ENCODE data around the gene WNT9B.

WNT9B gene

DNA sequence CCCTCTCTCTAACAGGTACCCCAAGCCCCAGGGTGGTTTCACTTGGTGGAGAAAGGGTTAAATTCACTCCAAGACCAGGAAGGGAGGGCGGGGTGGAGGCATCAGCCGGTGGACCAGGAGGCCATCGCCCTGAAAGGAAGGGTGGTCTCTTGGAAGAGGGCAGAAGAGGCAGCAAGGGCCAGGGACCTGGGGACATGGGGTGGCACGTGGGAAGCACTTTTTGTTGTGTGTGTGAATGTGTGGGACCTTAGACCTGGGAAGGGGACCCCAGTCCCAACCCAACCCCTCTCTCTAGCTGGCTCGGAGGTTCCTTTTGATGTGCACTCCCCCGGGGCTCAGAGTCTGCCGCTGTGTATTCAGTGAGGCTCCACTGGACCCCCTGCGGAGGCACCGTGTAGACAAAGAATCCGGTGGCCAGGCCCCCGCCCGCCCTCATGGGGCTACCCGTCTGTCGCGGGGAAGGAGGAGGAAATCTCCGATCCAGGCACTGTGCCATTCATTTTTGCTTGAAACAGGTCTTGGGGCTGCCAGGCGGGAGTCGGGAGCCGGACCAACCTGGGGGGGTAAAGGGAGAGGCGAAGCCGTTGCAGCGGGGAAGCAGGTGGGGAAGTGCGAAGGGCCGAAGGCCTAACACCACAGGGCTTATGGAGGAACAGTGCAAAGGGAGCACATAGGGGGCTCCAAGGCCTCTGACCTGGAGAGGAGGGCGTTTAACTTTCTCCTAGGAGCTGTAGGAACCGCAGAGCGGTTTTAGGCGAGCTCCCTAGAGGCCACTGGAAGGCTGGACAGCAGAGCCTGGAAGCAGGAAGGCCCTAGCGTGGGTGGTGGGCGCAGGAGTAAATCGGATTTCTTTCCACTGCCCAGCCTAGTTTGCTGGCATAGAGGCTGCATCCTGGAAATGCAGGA, 29.6 kb upstream of the WNT9B start:
- TF ChIP-seq, protein P1, sequence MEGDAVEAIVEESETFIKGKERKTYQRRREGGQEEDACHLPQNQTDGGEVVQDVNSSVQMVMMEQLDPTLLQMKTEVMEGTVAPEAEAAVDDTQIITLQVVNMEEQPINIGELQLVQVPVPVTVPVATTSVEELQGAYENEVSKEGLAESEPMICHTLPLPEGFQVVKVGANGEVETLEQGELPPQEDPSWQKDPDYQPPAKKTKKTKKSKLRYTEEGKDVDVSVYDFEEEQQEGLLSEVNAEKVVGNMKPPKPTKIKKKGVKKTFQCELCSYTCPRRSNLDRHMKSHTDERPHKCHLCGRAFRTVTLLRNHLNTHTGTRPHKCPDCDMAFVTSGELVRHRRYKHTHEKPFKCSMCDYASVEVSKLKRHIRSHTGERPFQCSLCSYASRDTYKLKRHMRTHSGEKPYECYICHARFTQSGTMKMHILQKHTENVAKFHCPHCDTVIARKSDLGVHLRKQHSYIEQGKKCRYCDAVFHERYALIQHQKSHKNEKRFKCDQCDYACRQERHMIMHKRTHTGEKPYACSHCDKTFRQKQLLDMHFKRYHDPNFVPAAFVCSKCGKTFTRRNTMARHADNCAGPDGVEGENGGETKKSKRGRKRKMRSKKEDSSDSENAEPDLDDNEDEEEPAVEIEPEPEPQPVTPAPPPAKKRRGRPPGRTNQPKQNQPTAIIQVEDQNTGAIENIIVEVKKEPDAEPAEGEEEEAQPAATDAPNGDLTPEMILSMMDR (IDR thresholded peaks at IDR 0.05; ENCODE audit: insufficient read depth, low read length): no peak
- TF ChIP-seq GABPA (IDR thresholded peaks at IDR 0.05; ENCODE audit: low read depth): no peak
- TF ChIP-seq SPI1 (IDR thresholded peaks at IDR 0.05; ENCODE audit: borderline replicate concordance, low read depth): no peak
- no peak for TF ChIP-seq POLR2AphosphoS5 (IDR thresholded peaks at IDR 0.05; ENCODE audit: low read depth)
- TF ChIP-seq, protein P2, sequence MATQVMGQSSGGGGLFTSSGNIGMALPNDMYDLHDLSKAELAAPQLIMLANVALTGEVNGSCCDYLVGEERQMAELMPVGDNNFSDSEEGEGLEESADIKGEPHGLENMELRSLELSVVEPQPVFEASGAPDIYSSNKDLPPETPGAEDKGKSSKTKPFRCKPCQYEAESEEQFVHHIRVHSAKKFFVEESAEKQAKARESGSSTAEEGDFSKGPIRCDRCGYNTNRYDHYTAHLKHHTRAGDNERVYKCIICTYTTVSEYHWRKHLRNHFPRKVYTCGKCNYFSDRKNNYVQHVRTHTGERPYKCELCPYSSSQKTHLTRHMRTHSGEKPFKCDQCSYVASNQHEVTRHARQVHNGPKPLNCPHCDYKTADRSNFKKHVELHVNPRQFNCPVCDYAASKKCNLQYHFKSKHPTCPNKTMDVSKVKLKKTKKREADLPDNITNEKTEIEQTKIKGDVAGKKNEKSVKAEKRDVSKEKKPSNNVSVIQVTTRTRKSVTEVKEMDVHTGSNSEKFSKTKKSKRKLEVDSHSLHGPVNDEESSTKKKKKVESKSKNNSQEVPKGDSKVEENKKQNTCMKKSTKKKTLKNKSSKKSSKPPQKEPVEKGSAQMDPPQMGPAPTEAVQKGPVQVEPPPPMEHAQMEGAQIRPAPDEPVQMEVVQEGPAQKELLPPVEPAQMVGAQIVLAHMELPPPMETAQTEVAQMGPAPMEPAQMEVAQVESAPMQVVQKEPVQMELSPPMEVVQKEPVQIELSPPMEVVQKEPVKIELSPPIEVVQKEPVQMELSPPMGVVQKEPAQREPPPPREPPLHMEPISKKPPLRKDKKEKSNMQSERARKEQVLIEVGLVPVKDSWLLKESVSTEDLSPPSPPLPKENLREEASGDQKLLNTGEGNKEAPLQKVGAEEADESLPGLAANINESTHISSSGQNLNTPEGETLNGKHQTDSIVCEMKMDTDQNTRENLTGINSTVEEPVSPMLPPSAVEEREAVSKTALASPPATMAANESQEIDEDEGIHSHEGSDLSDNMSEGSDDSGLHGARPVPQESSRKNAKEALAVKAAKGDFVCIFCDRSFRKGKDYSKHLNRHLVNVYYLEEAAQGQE (IDR thresholded peaks at IDR 0.05; ENCODE audit: insufficient replicate concordance, low read depth): no peak
- Histone ChIP-seq H3K4me3 (replicated peaks; ENCODE audit: insufficient read depth, low read length) (no peak overlapping the region), H3K27ac (replicated peaks) (no peak overlapping the region), H3K27me3 (ENCODE audit: insufficient read depth, poor library complexity, severe bottlenecking) (peaks cover 54% of the 10 kb centered on the region)
- no peak for DNase-seq (ENCODE audit: low read depth in 1 of 2, low spot score in 1 of 2)

- Histone ChIP-seq H3K27ac (replicated peaks) (no peak overlapping the region), H3K4me3 (replicated peaks; ENCODE audit: insufficient read depth, low read length) (peak overlapping the region; percentile 32), H3K27me3 (ENCODE audit: insufficient read depth, poor library complexity, severe bottlenecking) (peaks cover 47% of the 10 kb centered on the region)
These were observed 28.9 kb upstream of the WNT9B start for GRCh38 chr17:46822388-46822921.

GRCh38 chr17:46823657-46824056, 27.7 kb upstream of the WNT9B start:
- H3K27me3 ChIP-seq (ENCODE audit: insufficient read depth, poor library complexity, severe bottlenecking): peaks cover 38% of the 10 kb centered on the region
- TF ChIP-seq SPI1 (IDR thresholded peaks at IDR 0.05; ENCODE audit: borderline replicate concordance, low read depth): no peak

More at GRCh38 chr17:46822388-46822921, 28.9 kb upstream of the WNT9B start:
- TF ChIP-seq GABPA (IDR thresholded peaks at IDR 0.05; ENCODE audit: low read depth) (no peak), SPI1 (IDR thresholded peaks at IDR 0.05; ENCODE audit: borderline replicate concordance, low read depth) (no peak), POLR2AphosphoS5 (IDR thresholded peaks at IDR 0.05; ENCODE audit: low read depth) (no peak)
- TF ChIP-seq, protein P2 (IDR thresholded peaks at IDR 0.05; ENCODE audit: insufficient replicate concordance, low read depth): no peak
- TF ChIP-seq, protein P1 (IDR thresholded peaks at IDR 0.05; ENCODE audit: insufficient read depth, low read length): peak; percentile 71
- DNase-seq (ENCODE audit: low read depth in 1 of 2, low spot score in 1 of 2): peak; percentile 20 to 38

DNA sequence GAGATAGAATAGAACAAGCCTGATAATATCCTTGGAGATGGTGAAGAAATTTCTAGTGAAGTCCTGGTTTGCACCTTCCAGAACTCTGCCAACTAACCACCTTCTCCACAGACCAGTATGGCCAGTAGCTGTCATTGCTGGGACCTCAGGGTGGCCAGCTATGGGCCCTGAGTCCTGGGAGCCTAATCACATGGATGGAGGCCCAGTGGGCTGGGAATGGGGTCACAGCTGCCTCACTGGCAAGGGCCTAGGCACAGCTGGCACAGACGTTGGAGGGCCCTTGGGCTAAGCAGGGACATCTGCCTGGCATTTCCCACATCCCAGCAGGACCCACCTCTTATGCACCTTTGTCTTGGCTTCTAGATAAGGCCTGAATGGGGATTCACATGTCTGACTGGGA, 25.3 kb upstream of the WNT9B start:
- H3K27ac ChIP-seq (replicated peaks): no peak overlapping the region
- TF ChIP-seq POLR2AphosphoS5 (IDR thresholded peaks at IDR 0.05; ENCODE audit: low read depth): no peak
- TF ChIP-seq, protein P2 (IDR thresholded peaks at IDR 0.05; ENCODE audit: insufficient replicate concordance, low read depth): no peak
- TF ChIP-seq, protein P1 (IDR thresholded peaks at IDR 0.05; ENCODE audit: insufficient read depth, low read length): no peak
- no peak for TF ChIP-seq GABPA (IDR thresholded peaks at IDR 0.05; ENCODE audit: low read depth)
- no peak for TF ChIP-seq SPI1 (IDR thresholded peaks at IDR 0.05; ENCODE audit: borderline replicate concordance, low read depth)
- DNase-seq (ENCODE audit: low read depth in 1 of 2, low spot score in 1 of 2): no peak
- peaks cover 13% of the 10 kb centered on the region for H3K27me3 ChIP-seq (ENCODE audit: insufficient read depth, poor library complexity, severe bottlenecking)
- no peak overlapping the region for H3K4me3 ChIP-seq (replicated peaks; ENCODE audit: insufficient read depth, low read length)

More at GRCh38 chr17:46823657-46824056, 27.7 kb upstream of the WNT9B start:
- no peak overlapping the region for H3K4me3 ChIP-seq (replicated peaks; ENCODE audit: insufficient read depth, low read length)
- no peak for DNase-seq (ENCODE audit: low read depth in 1 of 2, low spot score in 1 of 2)
- no peak overlapping the region for H3K27ac ChIP-seq (replicated peaks)

Data from HL-60 (cell line).